Activated T-helper 9 cell treated with anti-CD3 and anti-CD28 coated beads, Interleukin-2, amount 50 U/mL, for 16 hours (primary cell): ENCODE measurements around the gene EVA1C.
"Not testable (repeated sequence)": the region's sequence is repeated elsewhere in the genome, so short reads cannot be mapped to it uniquely, and the experiment has no call there.

Experiments used
- DNase-seq: peaks from one replicate; pipeline ENCODE4 v3.0.0-alpha.2; 2020; ENCODE audit warnings: low read depth

EVA1C gene

GRCh38 chr21:32530809-32531208, 118.3 kb downstream of the EVA1C start:
- not testable (repeated sequence) for DNase-seq

GRCh38 chr21:32531561-32531960, 119.1 kb downstream of the EVA1C start:
- DNase-seq = not testable (repeated sequence)

GRCh38 chr21:32532636-32533035, 120.1 kb downstream of the EVA1C start:
- no peak for DNase-seq

GRCh38 chr21:32533053-32533452, 120.5 kb downstream of the EVA1C start:
- no peak for DNase-seq

- DNase-seq = no peak
These were observed 121.1 kb downstream of the EVA1C start for GRCh38 chr21:32533611-32534010.

GRCh38 chr21:32534113-32534512, 121.6 kb downstream of the EVA1C start:
- DNase-seq = no peak

GRCh38 chr21:32535612-32536011, 123.1 kb downstream of the EVA1C start:
- no peak for DNase-seq

- DNase-seq = no peak
These were observed 125.0 kb downstream of the EVA1C start for GRCh38 chr21:32537569-32537881.

GRCh38 chr21:32538147-32538792, 125.8 kb downstream of the EVA1C start:
- no peak for DNase-seq

- no peak for DNase-seq
These were observed 126.9 kb downstream of the EVA1C start for GRCh38 chr21:32539378-32539777.

- not testable (repeated sequence) for DNase-seq
These were observed 130.6 kb downstream of the EVA1C start for GRCh38 chr21:32543056-32543455.

GRCh38 chr21:32543975-32544374, 131.5 kb downstream of the EVA1C start:
- no peak for DNase-seq

- no peak for DNase-seq
These were observed 132.2 kb downstream of the EVA1C start for GRCh38 chr21:32544697-32545096.

GRCh38 chr21:32545948-32546441, 133.5 kb downstream of the EVA1C start:
- no peak for DNase-seq

GRCh38 chr21:32547018-32547417, 134.5 kb downstream of the EVA1C start:
- DNase-seq = no peak

GRCh38 chr21:32548978-32549377, 136.5 kb downstream of the EVA1C start:
- no peak for DNase-seq

GRCh38 chr21:32549440-32549839, 136.9 kb downstream of the EVA1C start:
- DNase-seq = no peak

GRCh38 chr21:32549886-32550285, 137.4 kb downstream of the EVA1C start:
- no peak for DNase-seq

GRCh38 chr21:32554832-32555638, 142.5 kb downstream of the EVA1C start:
- DNase-seq = no peak

- DNase-seq = no peak
These were observed 145.6 kb downstream of the EVA1C start for GRCh38 chr21:32558106-32558505.

- DNase-seq = no peak
These were observed 146.6 kb downstream of the EVA1C start for GRCh38 chr21:32559006-32559610.

- DNase-seq = no peak
These were observed 148.4 kb downstream of the EVA1C start for GRCh38 chr21:32560896-32561295.

GRCh38 chr21:32561476-32561875, 149.0 kb downstream of the EVA1C start:
- DNase-seq = not testable (repeated sequence)
